Endothelial cell of umbilical vein (primary cell): ENCODE data around the gene ADARB1. TPM values are rescaled to one million over a fixed set of nuclear protein-coding genes. Genes with fewer than 3 reads are reported as not detected.

Experiments
- BruUV-seq: library from RNA; stranded (reverse); fragments of 400-500 nt; replicated peaks from 2 replicates; lab custom pipeline; 2021; lab: Mats Ljungman, UMichigan
- CTCF ChIA-PET: fragments of 300-600, 350-600 bp; sonication (Branson Sonifier 250); formaldehyde crosslinking; loops from one replicate; lab custom pipeline; 2021; ENCODE audit warnings: antibody characterized with exemption, inconsistent platforms; lab: Charles Lee
- POLR2A ChIA-PET: fragments of 300-600, 350-600 bp; sonication (Branson Sonifier 250); formaldehyde crosslinking; loops from one replicate; lab custom pipeline; 2021; ENCODE audit warnings: antibody characterized with exemption, inconsistent platforms; lab: Charles Lee
- DNase-seq: peaks from one replicate; pipeline ENCODE4 v3.0.0-alpha.2; 2011; ENCODE audit warnings: low read depth, low spot score
- FAIRE-seq: peaks from 2 replicates; lab custom pipeline; 2011; peaks lifted over from hg19 to GRCh38; lab: Jason Lieb, UNC
- H2AFZ ChIP-seq: 2 replicates; pipeline ENCODE4 v1.6.0; 2012; ENCODE audit warnings: low read depth, low read length, control low read depth, inconsistent platforms
- H3K27ac ChIP-seq: 2 replicates; pipeline ENCODE4 v1.5.1; 2011; ENCODE audit warnings: low read depth, mild to moderate bottlenecking, control low read depth, low read length, moderate library complexity; ENCODE audit not compliant: insufficient read depth
- H3K27me3 ChIP-seq, 2 experiments: 2 replicates each; pipeline versions ENCODE4 v1.6.0 to v1.6.1; 2011; ENCODE audit warnings: low read length in 2 of 2, mixed read lengths in 1 of 2; ENCODE audit not compliant: control insufficient read depth in 2 of 2, insufficient read depth in 2 of 2
- H3K36me3 ChIP-seq, 2 experiments: 2 replicates in 1 of 2; 3 replicates in 1 of 2; pipeline ENCODE4 v1.5.1; 2011; ENCODE audit warnings: low read length in 2 of 2, mild to moderate bottlenecking in 1 of 2, moderate library complexity in 1 of 2; ENCODE audit not compliant: control insufficient read depth in 2 of 2, insufficient read depth in 2 of 2; ENCODE audit errors: extremely low read depth in 1 of 2
- H3K4me1 ChIP-seq: 3 replicates; pipeline ENCODE4 v1.5.1; 2011; ENCODE audit warnings: mild to moderate bottlenecking, low read length; ENCODE audit not compliant: control insufficient read depth, insufficient read depth; ENCODE audit errors: extremely low read depth
- H3K4me2 ChIP-seq: 2 replicates; pipeline ENCODE4 v1.6.1; 2011; ENCODE audit warnings: low read length, control low read depth, mixed read lengths; ENCODE audit not compliant: insufficient read depth
- H3K4me3 ChIP-seq, 3 experiments: fragments of 200-600 bp in 1 of 3; sonication (generic), shearing (Covaris generic) in 1 of 3; replicated peaks in 1 of 3; 2 replicates each; pipeline ENCODE4 v1.5.1; 2011 to 2016; ENCODE audit warnings: control low read depth in 3 of 3, low read length in 3 of 3, mild to moderate bottlenecking in 2 of 3, inconsistent platforms in 1 of 3, low read depth in 1 of 3, moderate library complexity in 1 of 3; ENCODE audit not compliant: insufficient read depth in 1 of 3
- H3K79me2 ChIP-seq: 2 replicates; pipeline ENCODE4 v1.6.0; 2012; ENCODE audit warnings: low read length, inconsistent platforms; ENCODE audit not compliant: control insufficient read depth, insufficient read depth
- H3K9ac ChIP-seq: replicated peaks from 2 replicates; pipeline ENCODE3; 2011; ENCODE audit warnings: low read length, control low read depth; ENCODE audit not compliant: insufficient read depth; ENCODE audit errors: extremely low read depth
- H3K9me1 ChIP-seq: replicated peaks from 3 replicates; pipeline ENCODE4 v1.6.0; 2011; ENCODE audit warnings: mild to moderate bottlenecking, low read length; ENCODE audit not compliant: control insufficient read depth, insufficient read depth; ENCODE audit errors: extremely low read depth
- H3K9me3 ChIP-seq: replicated peaks from 2 replicates; pipeline ENCODE4 v1.5.1; 2012; ENCODE audit warnings: low read length, inconsistent platforms; ENCODE audit not compliant: control insufficient read depth, insufficient read depth
- H4K20me1 ChIP-seq: replicated peaks from 2 replicates; pipeline ENCODE3; 2011; ENCODE audit warnings: mild to moderate bottlenecking, low read length; ENCODE audit not compliant: control insufficient read depth, insufficient read depth; ENCODE audit errors: extremely low read depth
- EZH2 ChIP-seq: IDR thresholded peaks from 2 replicates; pipeline ENCODE4 v1.6.1; 2012; ENCODE audit warnings: borderline replicate concordance, low read depth, mild to moderate bottlenecking, moderate library complexity, low read length, inconsistent platforms; ENCODE audit not compliant: severe bottlenecking
- FOS ChIP-seq: IDR thresholded peaks from 2 replicates; pipeline ENCODE4 v1.6.1; 2011; ENCODE audit warnings: mild to moderate bottlenecking, low read length, moderate library complexity, borderline replicate concordance; ENCODE audit not compliant: insufficient read depth
- GATA2 ChIP-seq: IDR thresholded peaks from 2 replicates; pipeline ENCODE4 v1.7.0; 2011; ENCODE audit warnings: low read depth, mild to moderate bottlenecking, moderate library complexity, mixed read lengths, low read length; ENCODE audit not compliant: insufficient read length, insufficient read depth
- JUN ChIP-seq: IDR thresholded peaks from 2 replicates; pipeline ENCODE4 v1.6.1; 2011; ENCODE audit warnings: borderline replicate concordance, low read depth; ENCODE audit not compliant: insufficient read length, insufficient read depth
- MYC ChIP-seq: IDR thresholded peaks from one replicate; pipeline ENCODE4 v1.6.1; 2011; ENCODE audit warnings: mild to moderate bottlenecking, low read depth, low read length
- POLR2A ChIP-seq: IDR thresholded peaks from 2 replicates; pipeline ENCODE4 v1.6.1; 2012; ENCODE audit warnings: low read depth, mild to moderate bottlenecking, control low read depth, low read length
- POLR2AphosphoS5 ChIP-seq: IDR thresholded peaks from 2 replicates; pipeline ENCODE4 v1.6.1; 2012; ENCODE audit warnings: low read depth, mild to moderate bottlenecking, control low read depth, low read length, moderate library complexity; ENCODE audit not compliant: insufficient read depth
- dilution Hi-C: fragments of 300-500 bp; cut with MboI; formaldehyde crosslinking; loops from one replicate; pipeline ENCODE4 v1.15.0; 2019; ENCODE audit warnings: low sequenced_read_pairs; ENCODE audit not compliant: extremely low pct_ligation_motif_present
- intact Hi-C: fragments of 100-400 bp; cut with micrococcal nuclease; formaldehyde crosslinking; loops from one replicate; pipeline ENCODE4 v1.10.0; 2022
- polyA plus RNA-seq, 4 experiments: library from polyadenylated mRNA; depleted of rRNA in 3 of 4; stranded (reverse) in 3 of 4; unstranded in 1 of 4; fragments of >200 nt; gene quantifications; 2 replicates each; pipeline versions ENCODE4 v1.2.1 to v1.2.3, GENCODE V29; 2011 to 2012; ENCODE audit warnings: missing spikeins in 1 of 4
- total RNA-seq: library from RNA; stranded (reverse); gene quantifications from 2 replicates; pipeline ENCODE4 v1.2.3, GENCODE V29; 2021
- TF ChIP-seq, protein P1 (sequence below): IDR thresholded peaks from 2 replicates; pipeline ENCODE4 v1.6.1; 2011; ENCODE audit not compliant: insufficient read depth, insufficient read length
- TF ChIP-seq, protein P2 (sequence below), 2 donors: IDR thresholded peaks; 1 replicate in 1 of 2; 2 replicates in 1 of 2; pipeline ENCODE4 v1.5.1; 2011; ENCODE audit warnings: low read length in 2 of 2, mild to moderate bottlenecking in 2 of 2, moderate library complexity in 2 of 2, control low read depth in 1 of 2, inconsistent platforms in 1 of 2, low read depth in 1 of 2; ENCODE audit not compliant: insufficient read depth in 1 of 2; ENCODE audit errors: extremely low read depth in 1 of 2

ADARB1 gene
- total and polyA plus RNA-seq, 2 donors (not counting 3 experiments of a cell fraction or from before 2014, with no cell fraction given) = 32.5 to 54.3 TPM

DNA sequence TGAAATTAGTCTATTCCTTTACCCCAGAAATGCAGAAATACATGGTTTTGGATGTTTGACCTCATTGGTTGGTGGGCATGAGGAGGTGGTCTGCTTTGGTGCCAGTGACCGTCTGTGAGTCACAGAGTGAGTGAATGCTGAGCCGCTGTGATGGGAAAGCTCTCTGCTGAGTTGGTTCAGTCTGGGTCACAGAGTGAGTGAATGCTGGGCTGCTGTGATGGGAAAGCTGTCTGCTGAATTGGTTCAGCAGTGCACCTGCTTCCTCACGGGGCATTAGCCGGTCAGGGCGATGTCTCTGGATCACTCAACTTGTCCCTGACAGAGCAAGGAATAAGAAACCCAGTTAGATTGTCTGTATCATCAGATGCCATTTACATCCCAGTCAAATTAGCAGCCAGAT is 40.8 kb downstream of the ADARB1 start:
- CTCF ChIA-PET = interaction anchor here (1.3 to 8.9 kb wide), 4 partner anchors 9 to 22 kb away, joined by 4 to 64 read pairs (median 10); no protein-coding TSS in a partner anchor
- TF ChIP-seq, protein P1, sequence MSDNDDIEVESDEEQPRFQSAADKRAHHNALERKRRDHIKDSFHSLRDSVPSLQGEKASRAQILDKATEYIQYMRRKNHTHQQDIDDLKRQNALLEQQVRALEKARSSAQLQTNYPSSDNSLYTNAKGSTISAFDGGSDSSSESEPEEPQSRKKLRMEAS = no peak
- TF ChIP-seq POLR2AphosphoS5 = no peak
- TF ChIP-seq GATA2 = no peak
- no peak for TF ChIP-seq POLR2A
- no peak for TF ChIP-seq MYC
- TF ChIP-seq, protein P2, sequence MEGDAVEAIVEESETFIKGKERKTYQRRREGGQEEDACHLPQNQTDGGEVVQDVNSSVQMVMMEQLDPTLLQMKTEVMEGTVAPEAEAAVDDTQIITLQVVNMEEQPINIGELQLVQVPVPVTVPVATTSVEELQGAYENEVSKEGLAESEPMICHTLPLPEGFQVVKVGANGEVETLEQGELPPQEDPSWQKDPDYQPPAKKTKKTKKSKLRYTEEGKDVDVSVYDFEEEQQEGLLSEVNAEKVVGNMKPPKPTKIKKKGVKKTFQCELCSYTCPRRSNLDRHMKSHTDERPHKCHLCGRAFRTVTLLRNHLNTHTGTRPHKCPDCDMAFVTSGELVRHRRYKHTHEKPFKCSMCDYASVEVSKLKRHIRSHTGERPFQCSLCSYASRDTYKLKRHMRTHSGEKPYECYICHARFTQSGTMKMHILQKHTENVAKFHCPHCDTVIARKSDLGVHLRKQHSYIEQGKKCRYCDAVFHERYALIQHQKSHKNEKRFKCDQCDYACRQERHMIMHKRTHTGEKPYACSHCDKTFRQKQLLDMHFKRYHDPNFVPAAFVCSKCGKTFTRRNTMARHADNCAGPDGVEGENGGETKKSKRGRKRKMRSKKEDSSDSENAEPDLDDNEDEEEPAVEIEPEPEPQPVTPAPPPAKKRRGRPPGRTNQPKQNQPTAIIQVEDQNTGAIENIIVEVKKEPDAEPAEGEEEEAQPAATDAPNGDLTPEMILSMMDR (IDR thresholded peaks at IDR 0.05; ENCODE audit: extremely low read depth in 1 of 2, insufficient read depth in 1 of 2, low read depth in 1 of 2, low read length in 2 of 2) = no peak
- no peak for TF ChIP-seq JUN
- no peak for TF ChIP-seq EZH2
- TF ChIP-seq FOS = no peak
- H3K79me2 ChIP-seq = peaks cover 15% of the 10 kb centered on the region

More for the DNA sequence above, 40.8 kb downstream of the ADARB1 start:
- Histone ChIP-seq H3K9ac (no peak overlapping the region), H2AFZ (no peak overlapping the region), H3K27me3 (no peaks in the 10 kb centered on the region), H3K27ac (no peak overlapping the region), H3K4me1 (peaks cover 24% of the 10 kb centered on the region), H3K4me3 (no peak overlapping the region), H3K4me2 (no peak overlapping the region), H4K20me1 (no peaks in the 10 kb centered on the region), H3K9me3 (no peaks in the 10 kb centered on the region), H3K36me3 (no peaks in the 10 kb centered on the region), H3K9me1 (no peaks in the 10 kb centered on the region)
- intact Hi-C loops (no loop called here), dilution Hi-C loops (no loop called here)
- POLR2A ChIA-PET = no interaction called here
- BruUV-seq = no TSS peak
- FAIRE-seq = no peak
- no peak for DNase-seq
